Measurements from ENCODE around the gene NUDT14.

The NUDT14 gene

GRCh38 chr14:105219753-105220152 is 38.6 kb upstream of the NUDT14 start:
- CTCF ChIA-PET: no interaction called here
- TF ChIP-seq CTCF (conservative IDR thresholded peaks at IDR 0.05; ENCODE audit: low read depth): no peak

DNA sequence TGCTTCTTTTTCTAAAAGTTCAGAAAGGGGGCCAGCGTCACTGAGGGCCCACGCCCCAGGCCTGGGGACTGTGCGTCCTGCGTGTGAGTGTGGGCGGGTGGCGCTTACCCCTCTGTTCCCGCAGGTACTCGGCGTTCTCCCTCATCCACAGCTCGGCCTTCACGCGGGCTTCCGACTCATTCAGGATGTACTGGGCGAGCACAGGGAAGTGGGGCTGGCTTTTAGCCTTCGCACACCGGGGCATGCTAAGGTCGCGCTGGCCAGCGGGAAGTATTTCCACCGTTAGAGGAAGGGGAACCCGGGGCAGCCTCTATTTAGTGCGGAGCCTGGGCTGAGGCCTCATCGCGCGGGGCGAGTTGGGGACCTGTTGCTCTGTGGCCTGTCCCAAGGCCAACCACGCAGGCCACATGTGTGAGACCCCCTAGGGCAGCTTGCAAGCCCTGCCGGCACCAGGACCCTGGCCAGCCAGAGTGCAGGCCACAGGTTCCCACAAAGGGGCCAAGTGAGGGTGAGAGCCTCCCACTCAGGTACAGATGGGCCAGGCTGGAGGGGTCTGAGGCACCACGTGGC is 38.0 kb upstream of the NUDT14 start:
- H3K27ac ChIP-seq: no peak overlapping the region
- ChIA-PET POLR2A (ENCODE audit: low non-redundant PET) (no interaction called here), CTCF (no interaction called here)
- no peak for DNase-seq (ENCODE audit: low spot score)
- TF ChIP-seq CTCF (conservative IDR thresholded peaks at IDR 0.05; ENCODE audit: low read depth): no peak

More at GRCh38 chr14:105219753-105220152, 38.6 kb upstream of the NUDT14 start:
- H3K27ac ChIP-seq: no peak overlapping the region
- DNase-seq (ENCODE audit: low spot score): no peak
- POLR2A ChIA-PET (ENCODE audit: low non-redundant PET): no interaction called here

DNA sequence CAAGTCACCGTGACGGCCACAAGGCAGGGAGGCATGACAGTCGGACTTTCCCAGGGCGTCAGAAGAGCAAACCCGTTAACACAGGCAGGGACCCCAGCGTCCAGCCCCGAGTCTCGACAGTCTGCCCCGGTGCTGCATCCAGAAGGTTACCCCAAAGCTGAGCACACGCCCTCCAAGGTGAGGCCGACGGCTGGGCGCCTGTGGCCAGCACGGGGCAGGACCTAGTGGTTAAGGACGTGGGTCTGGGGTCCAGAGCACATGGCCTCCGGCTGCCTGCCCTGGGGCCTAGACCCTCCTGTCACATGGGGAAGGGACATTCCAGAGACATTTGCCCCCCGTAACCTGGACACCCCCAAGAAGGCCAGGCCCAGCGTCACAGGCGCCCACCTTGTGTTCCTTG is 37.5 kb upstream of the NUDT14 start:
- ChIA-PET POLR2A (ENCODE audit: low non-redundant PET) (no interaction called here), CTCF (no interaction called here)
- no peak for DNase-seq (ENCODE audit: low spot score)
- TF ChIP-seq CTCF (conservative IDR thresholded peaks at IDR 0.05; ENCODE audit: low read depth): no peak
- H3K27ac ChIP-seq: no peak overlapping the region

- CTCF ChIA-PET: no interaction called here
- H3K27ac ChIP-seq: no peak overlapping the region
- no peak for DNase-seq (ENCODE audit: low spot score)
- no peak for TF ChIP-seq CTCF (conservative IDR thresholded peaks at IDR 0.05; ENCODE audit: low read depth)
- POLR2A ChIA-PET (ENCODE audit: low non-redundant PET): no interaction called here
These were observed 36.7 kb upstream of the NUDT14 start for GRCh38 chr14:105217774-105218173.

DNA sequence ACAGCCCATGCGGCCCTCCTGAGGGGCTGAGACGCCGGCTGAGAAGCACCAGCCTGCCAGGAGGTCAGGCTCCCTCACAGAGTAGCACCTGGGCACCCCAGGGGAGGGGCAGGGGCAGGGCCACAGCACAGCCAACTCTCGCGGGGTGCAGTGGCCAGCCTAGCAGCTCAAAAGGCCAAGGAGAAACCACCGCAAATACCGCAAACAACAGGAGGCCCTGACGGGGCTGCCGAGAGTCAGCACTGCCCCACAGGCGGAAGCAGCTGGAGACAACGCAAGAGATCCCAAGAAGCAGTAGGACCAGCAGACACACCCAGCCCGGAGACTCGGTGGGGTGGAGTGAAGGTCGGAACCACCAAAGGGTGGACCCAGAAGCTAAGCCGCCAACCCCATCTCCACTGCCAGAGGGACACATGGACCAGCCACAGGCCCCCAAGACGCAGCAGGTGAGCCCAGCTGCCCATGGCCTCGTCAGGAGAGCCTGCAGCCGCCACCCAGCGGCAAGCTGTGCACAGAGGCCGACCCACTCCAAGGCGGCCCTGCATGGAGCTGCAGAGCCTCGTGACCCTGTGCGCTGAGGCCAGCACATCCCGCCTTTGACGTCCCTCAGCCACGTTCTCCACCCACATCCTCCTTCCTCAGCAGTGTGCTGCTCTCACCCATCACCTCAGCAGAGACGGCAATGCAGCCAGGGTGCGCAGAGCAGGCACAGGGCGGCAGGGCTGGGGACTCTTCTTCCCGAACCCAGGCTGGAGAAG is 35.6 kb upstream of the NUDT14 start:
- POLR2A ChIA-PET (ENCODE audit: low non-redundant PET): no interaction called here
- CTCF ChIA-PET: interaction anchor here (0.6 kb wide), 1 partner anchor 146 kb away, joined by 5 read pairs; no protein-coding TSS in a partner anchor
- H3K27ac ChIP-seq: no peak overlapping the region; the same call in 1 of the 2 replicates
- no peak for TF ChIP-seq CTCF (conservative IDR thresholded peaks at IDR 0.05; ENCODE audit: low read depth)
- no peak for DNase-seq (ENCODE audit: low spot score)

GRCh38 chr14:105215602-105216001 is 34.5 kb upstream of the NUDT14 start:
- no peak for DNase-seq (ENCODE audit: low spot score)
- TF ChIP-seq CTCF (conservative IDR thresholded peaks at IDR 0.05; ENCODE audit: low read depth): no peak
- POLR2A ChIA-PET (ENCODE audit: low non-redundant PET): no interaction called here
- CTCF ChIA-PET: no interaction called here
- H3K27ac ChIP-seq: no peak overlapping the region
